Keratinocyte (primary cell): ENCODE data around the gene DHRSX. TPM values are rescaled to one million over a fixed set of nuclear protein-coding genes. Genes with fewer than 3 reads are reported as not detected.

Experiments used
- DNase-seq: peaks from one replicate; pipeline ENCODE4 v3.0.0-alpha.2; 2011; ENCODE audit warnings: low read depth, missing footprints, low spot score
- FAIRE-seq: peaks from 2 replicates; lab custom pipeline; 2011; peaks lifted over from hg19 to GRCh38; lab: Jason Lieb, UNC
- H2AFZ ChIP-seq: 2 replicates; pipeline ENCODE4 v1.6.0; 2012; ENCODE audit warnings: low read length, control low read depth, inconsistent platforms; ENCODE audit not compliant: control insufficient read depth
- H3K27ac ChIP-seq: 2 replicates; pipeline ENCODE4 v1.5.1; 2011; ENCODE audit warnings: low read length; ENCODE audit not compliant: control insufficient read depth, insufficient read depth
- H3K27me3 ChIP-seq: 3 replicates; pipeline ENCODE4 v1.6.0; 2011; ENCODE audit warnings: low read length; ENCODE audit not compliant: control insufficient read depth, insufficient read depth; ENCODE audit errors: extremely low read depth
- H3K36me3 ChIP-seq, 2 experiments: 2 replicates in 1 of 2; 3 replicates in 1 of 2; pipeline ENCODE4 v1.5.1; 2011; ENCODE audit warnings: low read length in 2 of 2, mild to moderate bottlenecking in 1 of 2; ENCODE audit not compliant: control insufficient read depth in 2 of 2, insufficient read depth in 2 of 2; ENCODE audit errors: extremely low read depth in 1 of 2
- H3K4me1 ChIP-seq: 3 replicates; pipeline ENCODE4 v1.5.1; 2011; ENCODE audit warnings: low read length; ENCODE audit not compliant: control insufficient read depth, insufficient read depth; ENCODE audit errors: extremely low read depth
- H3K4me2 ChIP-seq: 3 replicates; pipeline ENCODE4 v1.6.0; 2011; ENCODE audit warnings: low read depth, low read length; ENCODE audit not compliant: control insufficient read depth, insufficient read depth; ENCODE audit errors: extremely low read depth
- H3K4me3 ChIP-seq, 3 experiments: fragments of 200-600 bp in 1 of 3; sonication (generic) in 1 of 3; 2 replicates in 2 of 3; 3 replicates in 1 of 3; pipeline ENCODE4 v1.5.1; 2011 to 2016; ENCODE audit warnings: low read length in 3 of 3, mild to moderate bottlenecking in 3 of 3, control low read depth in 2 of 3, inconsistent platforms in 1 of 3, low read depth in 1 of 3, mixed read lengths in 1 of 3, mixed run types in 1 of 3, moderate library complexity in 1 of 3; ENCODE audit not compliant: control insufficient read depth in 2 of 3, insufficient read depth in 2 of 3; ENCODE audit errors: extremely low read depth in 1 of 3
- H3K79me2 ChIP-seq: 2 replicates; pipeline ENCODE4 v1.6.0; 2012; ENCODE audit warnings: low read length; ENCODE audit not compliant: control insufficient read depth, insufficient read depth
- H3K9ac ChIP-seq: 3 replicates; pipeline ENCODE4 v1.6.0; 2011; ENCODE audit warnings: low read length; ENCODE audit not compliant: control insufficient read depth, insufficient read depth; ENCODE audit errors: extremely low read depth
- H3K9me1 ChIP-seq: 3 replicates; pipeline ENCODE4 v1.6.0; 2011; ENCODE audit warnings: low read length; ENCODE audit not compliant: control insufficient read depth, insufficient read depth; ENCODE audit errors: extremely low read depth
- H3K9me3 ChIP-seq: 2 replicates; pipeline ENCODE4 v1.5.1; 2012; ENCODE audit warnings: low read depth, low read length; ENCODE audit not compliant: control insufficient read depth
- H4K20me1 ChIP-seq: 3 replicates; pipeline ENCODE4 v1.6.0; 2011; ENCODE audit warnings: low read length; ENCODE audit not compliant: control insufficient read depth, insufficient read depth; ENCODE audit errors: extremely low read depth
- CTCF ChIP-seq, 3 experiments: IDR thresholded peaks in 1 of 3; conservative IDR thresholded peaks in 1 of 3; optimal IDR thresholded peaks in 1 of 3; 2 replicates in 2 of 3; 3 replicates in 1 of 3; pipeline versions ENCODE3 to v1.5.1; 2011; ENCODE audit warnings: low read length in 3 of 3, mild to moderate bottlenecking in 3 of 3, moderate library complexity in 2 of 3, control low read depth in 1 of 3, inconsistent platforms in 1 of 3; ENCODE audit not compliant: insufficient read depth in 2 of 3; ENCODE audit errors: extremely low read depth in 1 of 3
- EZH2 ChIP-seq: IDR thresholded peaks from one replicate; pipeline ENCODE4 v1.6.1; 2012; ENCODE audit warnings: inconsistent platforms, mild to moderate bottlenecking, low read length, moderate library complexity
- dilution Hi-C: fragments of 300-500 bp; cut with MboI; formaldehyde crosslinking; loops from one replicate; pipeline ENCODE4 v1.7.0; 2020; ENCODE audit warnings: low sequenced_read_pairs; ENCODE audit not compliant: extremely low pct_ligation_motif_present
- polyA plus RNA-seq, 5 experiments: library from polyadenylated mRNA; depleted of rRNA in 3 of 5; stranded (reverse) in 3 of 5; stranded (forward) in 1 of 5; unstranded in 1 of 5; fragments of >200 nt; gene quantifications; 1 replicate in 1 of 5; 2 replicates in 3 of 5; 3 replicates in 1 of 5; pipeline versions ENCODE4 v1.2.1 to v1.2.3, GENCODE V29; 2011 to 2012; ENCODE audit warnings: missing spikeins in 2 of 5, low read depth in 1 of 5, low replicate concordance in 1 of 5

DHRSX gene
- polyA plus RNA-seq, 1 donor (not counting 4 experiments of a cell fraction or from before 2014, with no cell fraction given) = 20.4 TPM

GRCh38 chrX:2501559-2502102 lies 855 bp upstream of the DHRSX start:
- Histone ChIP-seq H2AFZ (no peak overlapping the region), H3K79me2 (peaks cover 34% of the 10 kb centered on the region), H3K27me3 (no peaks in the 10 kb centered on the region), H3K4me3 (no peak overlapping the region), H3K9ac (no peak overlapping the region), H4K20me1 (no peaks in the 10 kb centered on the region), H3K4me1 (peaks cover 25% of the 10 kb centered on the region), H3K9me1 (no peaks in the 10 kb centered on the region), H3K27ac (no peak overlapping the region), H3K36me3 (no peaks in the 10 kb centered on the region), H3K4me2 (no peak overlapping the region), H3K9me3 (no peaks in the 10 kb centered on the region)
- TF ChIP-seq CTCF (optimal IDR thresholded peaks at IDR 0.05 in 1 of 3, IDR thresholded peaks at IDR 0.05 in 1 of 3, conservative IDR thresholded peaks at IDR 0.05 in 1 of 3; ENCODE audit: extremely low read depth in 1 of 3, insufficient read depth in 2 of 3, low read length in 3 of 3) (no peak), EZH2 (no peak)
- dilution Hi-C loops = no loop called here
- no peak for FAIRE-seq
- DNase-seq = no peak

- Histone ChIP-seq H3K9me1 (no peaks in the 10 kb centered on the region), H4K20me1 (no peaks in the 10 kb centered on the region), H3K27me3 (no peaks in the 10 kb centered on the region), H3K4me2 (peak overlapping the region; percentile 74), H3K36me3 (peaks cover 0 to 3% of the 10 kb centered on the region in 2 experiments), H3K27ac (peak overlapping the region; percentile 68), H3K9me3 (no peaks in the 10 kb centered on the region), H3K79me2 (peaks cover 43% of the 10 kb centered on the region), H3K9ac (peak overlapping the region; percentile 81), H3K4me3 (peak overlapping the region; percentile 71 to 85 (median 71)), H2AFZ (peak overlapping the region; percentile 30), H3K4me1 (peaks cover 25% of the 10 kb centered on the region)
- FAIRE-seq (no peak), DNase-seq (no peak)
- dilution Hi-C loops = no loop called here
- TF ChIP-seq CTCF (optimal IDR thresholded peaks at IDR 0.05 in 1 of 3, IDR thresholded peaks at IDR 0.05 in 1 of 3, conservative IDR thresholded peaks at IDR 0.05 in 1 of 3; ENCODE audit: extremely low read depth in 1 of 3, insufficient read depth in 2 of 3, low read length in 3 of 3) (peak in 1 of 3 experiments; percentile 21), EZH2 (no peak)
Observed at GRCh38 chrX:2500091-2500802, 529 bp downstream of the DHRSX start.
